H1 (cell line): ENCODE results near the gene STX10. TPM values are rescaled to one million over a fixed set of nuclear protein-coding genes. Genes with fewer than 3 reads are reported as not detected.
A peak's percentile ranks its signal among the peaks of the same experiment; 100 is the strongest.

Experiments used
- CTCF ChIA-PET: fragments of 300-600 bp; sonication (Branson Sonifier 250); formaldehyde crosslinking; loops from one replicate; lab custom pipeline; 2021; ENCODE audit not compliant: partially characterized antibody; lab: Charles Lee
- POLR2A ChIA-PET: fragments of 300-600 bp; sonication (Branson Sonifier 250); formaldehyde crosslinking; loops from one replicate; lab custom pipeline; 2021; ENCODE audit warnings: inconsistent platforms; ENCODE audit not compliant: partially characterized antibody; lab: Charles Lee
- DNase-seq, 2 experiments: peaks; one replicate each; pipeline versions ENCODE4 v3.0.0 to v3.0.0-alpha.2; 2010 to 2022; ENCODE audit warnings: low spot score in 2 of 2, low read depth in 1 of 2, mixed read lengths in 1 of 2
- FAIRE-seq: peaks from 2 replicates; lab custom pipeline; 2011; peaks lifted over from hg19 to GRCh38; lab: Jason Lieb, UNC
- H2AFZ ChIP-seq: 2 replicates; pipeline ENCODE4 v1.8.1; 2012; ENCODE audit warnings: low read length, inconsistent platforms
- H2AK5ac ChIP-seq: 2 replicates; pipeline ENCODE4 v1.6.1; 2013; ENCODE audit warnings: low read depth, low read length
- H2BK120ac ChIP-seq: replicated peaks from 2 replicates; pipeline ENCODE3; 2013; ENCODE audit warnings: low read depth, low read length, inconsistent platforms
- H2BK12ac ChIP-seq: 2 replicates; pipeline ENCODE4 v1.6.1; 2013; ENCODE audit warnings: low read depth, low read length
- H2BK15ac ChIP-seq: 2 replicates; pipeline ENCODE4 v1.6.1; 2013; ENCODE audit warnings: low read length
- H2BK20ac ChIP-seq: 2 replicates; pipeline ENCODE4 v1.6.1; 2013; ENCODE audit warnings: low read length
- H2BK5ac ChIP-seq: 2 replicates; pipeline ENCODE4 v1.6.1; 2013; ENCODE audit warnings: low read depth, low read length
- H3K14ac ChIP-seq: 2 replicates; pipeline ENCODE4 v1.6.1; 2013; ENCODE audit warnings: inconsistent platforms; ENCODE audit not compliant: insufficient read length
- H3K18ac ChIP-seq: 2 replicates; pipeline ENCODE4 v1.6.1; 2013; ENCODE audit warnings: low read length; ENCODE audit errors: extremely low read depth
- H3K23ac ChIP-seq: 2 replicates; pipeline ENCODE4 v1.6.1; 2013; ENCODE audit warnings: inconsistent platforms; ENCODE audit not compliant: insufficient read length
- H3K23me2 ChIP-seq: 2 replicates; pipeline ENCODE4 v1.6.1; 2013; ENCODE audit warnings: low read depth, low read length
- H3K27ac ChIP-seq: 2 replicates; pipeline ENCODE4 v1.6.1; 2011; ENCODE audit warnings: low read depth, low read length, inconsistent platforms
- H3K27me3 ChIP-seq, 4 experiments: replicated peaks in 1 of 4; 1 replicate in 1 of 4; 2 replicates in 3 of 4; pipeline versions ENCODE4 v1.6.1 to v1.8.1; 2011 to 2013; ENCODE audit warnings: low read length in 3 of 4, mild to moderate bottlenecking in 3 of 4, inconsistent platforms in 2 of 4, mixed read lengths in 2 of 4, moderate library complexity in 1 of 4; ENCODE audit not compliant: control insufficient read depth in 3 of 4, insufficient read depth in 3 of 4; ENCODE audit errors: extremely low read depth in 1 of 4
- H3K36me3 ChIP-seq, 4 experiments: 2 replicates each; pipeline versions ENCODE4 v1.6.1 to v1.8.1; 2011 to 2013; ENCODE audit warnings: mild to moderate bottlenecking in 4 of 4, low read length in 3 of 4, moderate library complexity in 2 of 4, control low read depth in 1 of 4, inconsistent platforms in 1 of 4; ENCODE audit not compliant: insufficient read depth in 4 of 4, control insufficient read depth in 2 of 4
- H3K4ac ChIP-seq: replicated peaks from 2 replicates; pipeline ENCODE3; 2013; ENCODE audit warnings: low read length, low read depth, mixed read lengths, inconsistent platforms; ENCODE audit not compliant: insufficient read length
- H3K4me1 ChIP-seq, 4 experiments: replicated peaks in 1 of 4; 1 replicate in 1 of 4; 2 replicates in 3 of 4; pipeline versions ENCODE4 v1.6.1 to v1.8.1; 2011 to 2013; ENCODE audit warnings: low read length in 3 of 4, inconsistent platforms in 2 of 4, mixed read lengths in 1 of 4; ENCODE audit not compliant: insufficient read depth in 4 of 4, control insufficient read depth in 3 of 4
- H3K4me2 ChIP-seq, 2 experiments: 2 replicates each; pipeline versions ENCODE4 v1.6.1 to v1.8.1; 2011 to 2013; ENCODE audit warnings: low read depth in 2 of 2, low read length in 2 of 2, control low read depth in 1 of 2, inconsistent platforms in 1 of 2, mild to moderate bottlenecking in 1 of 2; ENCODE audit not compliant: insufficient read depth in 1 of 2
- H3K4me3 ChIP-seq, 4 experiments: fragments of 200-600, 300-600 bp in 1 of 4; sonication (generic), shearing (Covaris generic), sonication (Bioruptor Twin) in 1 of 4; 2 replicates each; pipeline versions ENCODE4 v1.5.1 to v1.8.1; 2011 to 2016; ENCODE audit warnings: low read length in 4 of 4, low read depth in 3 of 4, control low read depth in 2 of 4, inconsistent platforms in 2 of 4, mild to moderate bottlenecking in 2 of 4, mixed read lengths in 1 of 4, moderate library complexity in 1 of 4; ENCODE audit not compliant: insufficient read depth in 2 of 4; ENCODE audit errors: extremely low read depth in 1 of 4
- H3K56ac ChIP-seq: replicated peaks from 2 replicates; pipeline ENCODE3; 2013; ENCODE audit warnings: low read depth, mild to moderate bottlenecking, mixed read lengths, low read length, inconsistent platforms; ENCODE audit not compliant: insufficient read length
- H3K79me1 ChIP-seq: 2 replicates; pipeline ENCODE4 v1.6.1; 2013; ENCODE audit warnings: low read depth, low read length, control low read depth
- H3K79me2 ChIP-seq, 2 experiments: 2 replicates each; pipeline versions ENCODE4 v1.6.1 to v1.8.1; 2012 to 2013; ENCODE audit warnings: low read length in 2 of 2, mild to moderate bottlenecking in 2 of 2, inconsistent platforms in 1 of 2; ENCODE audit not compliant: insufficient read depth in 2 of 2, control insufficient read depth in 1 of 2
- H3K9ac ChIP-seq, 4 experiments: replicated peaks in 1 of 4; 1 replicate in 1 of 4; 2 replicates in 3 of 4; pipeline versions ENCODE4 v1.6.1 to v1.8.1; 2011 to 2013; ENCODE audit warnings: low read depth in 3 of 4, low read length in 3 of 4, control low read depth in 2 of 4, mild to moderate bottlenecking in 2 of 4, moderate library complexity in 2 of 4, inconsistent platforms in 1 of 4; ENCODE audit errors: extremely low read depth in 1 of 4
- H3K9me3 ChIP-seq, 2 experiments: 2 replicates each; pipeline versions ENCODE4 v1.6.1 to v1.8.1; 2012 to 2013; ENCODE audit warnings: mild to moderate bottlenecking in 2 of 2, moderate library complexity in 2 of 2, control low read depth in 1 of 2, inconsistent platforms in 1 of 2, low read depth in 1 of 2, low read length in 1 of 2, mixed read lengths in 1 of 2; ENCODE audit not compliant: insufficient read depth in 2 of 2
- H4K20me1 ChIP-seq, 2 experiments: replicated peaks in 1 of 2; 2 replicates each; pipeline versions ENCODE3 to v1.8.1; 2011 to 2013; ENCODE audit warnings: inconsistent platforms in 2 of 2, low read length in 2 of 2, mild to moderate bottlenecking in 1 of 2; ENCODE audit not compliant: insufficient read depth in 2 of 2, control insufficient read depth in 1 of 2
- H4K5ac ChIP-seq: 2 replicates; pipeline ENCODE4 v1.6.1; 2013; ENCODE audit warnings: low read length, low read depth, mixed read lengths, inconsistent platforms; ENCODE audit not compliant: insufficient read length
- H4K8ac ChIP-seq: 2 replicates; pipeline ENCODE4 v1.8.0; 2013; ENCODE audit warnings: mild to moderate bottlenecking, moderate library complexity, low read length, inconsistent platforms; ENCODE audit not compliant: insufficient read depth; ENCODE audit errors: extremely low read depth
- H4K91ac ChIP-seq: replicated peaks from 2 replicates; pipeline ENCODE3; 2013; ENCODE audit warnings: low read length, mixed read lengths, inconsistent platforms; ENCODE audit not compliant: insufficient read length
- KDM1A ChIP-seq: fragments of 200-600, 300-600 bp; sonication (generic); IDR thresholded peaks from 2 replicates; pipeline ENCODE4 v1.7.1; 2016; ENCODE audit warnings: mild to moderate bottlenecking, low read length, borderline replicate concordance
- WGBS, 2 experiments: shearing (Covaris generic) in 1 of 2; methylation state at CpG; one replicate each; pipeline versions ENCODE4 v1.1.6 to v1.1.7; 2013 to 2015; ENCODE audit warnings: low lambda C conversion rate in 2 of 2, mixed read lengths in 2 of 2, inconsistent platforms in 1 of 2, low coverage in 1 of 2, missing lambda C conversion rate in 1 of 2; ENCODE audit not compliant: insufficient replicate concordance in 2 of 2, insufficient coverage in 1 of 2, insufficient read length in 1 of 2; ENCODE audit errors: extremely low coverage in 1 of 2, missing lambda C conversion rate in 1 of 2; 5-methylcytosine and 5-hydroxymethylcytosine counted together
- polyA plus RNA-seq, 7 experiments: library from polyadenylated mRNA; depleted of rRNA in 3 of 7; stranded (reverse) in 5 of 7; unstranded in 2 of 7; fragments of >200 nt in 5 of 7; fragments of 200-250 nt in 2 of 7; gene quantifications; 1 replicate in 5 of 7; 2 replicates in 1 of 7; 4 replicates in 1 of 7; pipeline versions ENCODE4 v1.2.1 to v1.2.3, GENCODE V29; 2011 to 2013; ENCODE audit warnings: missing spikeins in 2 of 7, mixed read lengths in 2 of 7
- total RNA-seq: library from RNA; stranded (reverse); fragmentation: NEBNext Ultra II Directional; extraction: Animal tissue kit (Norgen Biotek cat#: 25700); gene quantifications from 2 replicates; pipeline ENCODE4 v1.2.1, GENCODE V29; 2021
- TF ChIP-seq, protein P1 (sequence below): IDR thresholded peaks from 2 replicates; pipeline ENCODE4 v1.6.1; 2011; ENCODE audit warnings: low read depth, mild to moderate bottlenecking, low read length; ENCODE audit not compliant: insufficient read depth

The STX10 gene
- total and polyA plus RNA-seq, 2 of the 8 experiments (the other 6 are each of a cell fraction or from before 2014, with no cell fraction given), result 53.0 to 80.1 TPM

DNA sequence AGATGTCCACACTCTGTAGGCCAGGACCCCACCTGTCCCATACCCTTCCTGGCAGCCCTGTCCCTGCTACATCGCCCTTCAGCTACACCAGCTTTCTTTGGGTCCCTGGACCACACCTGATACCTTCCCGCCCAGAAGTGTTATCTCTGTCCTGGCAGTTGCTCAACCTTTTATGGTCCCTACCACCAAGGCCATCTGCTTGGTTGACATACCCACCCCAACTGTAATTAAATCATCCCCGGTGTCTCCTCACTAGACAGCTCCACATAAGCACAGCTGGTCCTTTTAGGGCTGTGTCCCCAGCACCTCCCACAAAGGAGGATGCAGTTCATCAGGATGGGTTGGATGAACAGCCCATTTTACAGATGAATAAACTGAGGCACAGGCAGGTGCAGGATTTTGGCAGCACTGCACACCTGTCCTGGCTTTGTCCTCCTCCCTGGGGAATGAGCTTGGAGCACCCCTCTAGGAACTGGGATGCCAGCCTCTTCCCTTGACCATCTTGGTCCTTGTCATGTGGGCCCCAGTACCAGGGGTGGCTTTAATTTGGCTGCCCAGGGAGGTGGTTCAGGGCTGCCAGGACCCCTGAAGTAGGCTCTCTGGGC is 19.2 kb downstream of the STX10 start:
- H4K8ac ChIP-seq, result no peak overlapping the region
- peaks cover 35% of the 10 kb centered on the region for H3K79me1 ChIP-seq
- H2BK5ac ChIP-seq, result no peak overlapping the region
- no peak overlapping the region for H3K4me2 ChIP-seq
- DNase-seq (no peak), FAIRE-seq (no peak)
- H3K79me2 ChIP-seq, result peaks cover 22 to 88% of the 10 kb centered on the region in 2 experiments
- H3K4ac ChIP-seq, result no peak overlapping the region
- no peak overlapping the region for H2BK20ac ChIP-seq
- ChIA-PET CTCF (interaction anchor here (0.6 to 3.2 kb wide), 7 partner anchors 11 to 1694 kb away, joined by 3 to 8 read pairs (median 3); no protein-coding TSS in a partner anchor), POLR2A (interaction anchor here (1.0 to 14.8 kb wide), 9 partner anchors 11 to 178 kb away, joined by 3 to 228 read pairs (median 5); partner anchors contain the start of genes IER2, NACC1, STX10 and TRMT1)
- no peak overlapping the region for H3K14ac ChIP-seq
- no peak overlapping the region for H4K5ac ChIP-seq
- no peak overlapping the region for H2BK12ac ChIP-seq
- H2AFZ ChIP-seq, result no peak overlapping the region
- WGBS, 2 experiments, result 89% methylated on average over 3 of the region's 3 CpGs; no CpG with 5 or more reads in 1 of the 2 experiments
- TF ChIP-seq, protein P1, sequence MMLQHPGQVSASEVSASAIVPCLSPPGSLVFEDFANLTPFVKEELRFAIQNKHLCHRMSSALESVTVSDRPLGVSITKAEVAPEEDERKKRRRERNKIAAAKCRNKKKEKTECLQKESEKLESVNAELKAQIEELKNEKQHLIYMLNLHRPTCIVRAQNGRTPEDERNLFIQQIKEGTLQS, result no peak
- 0 out of 2 replicates have a peak, but pooled peaks have one; percentile 27 for TF ChIP-seq KDM1A
- no peak overlapping the region for H4K91ac ChIP-seq
- H3K56ac ChIP-seq, result no peak overlapping the region
- H3K4me3 ChIP-seq, result no peak overlapping the region
- H2BK120ac ChIP-seq, result no peak overlapping the region
- no peaks in the 10 kb centered on the region for H3K23me2 ChIP-seq
- H2BK15ac ChIP-seq, result no peak overlapping the region
- H2AK5ac ChIP-seq, result no peak overlapping the region
- H3K9ac ChIP-seq, result no peak overlapping the region
- H3K27ac ChIP-seq, result no peak overlapping the region
- peaks cover 0 to 26% (median 16%) of the 10 kb centered on the region in 4 experiments for H3K36me3 ChIP-seq
- no peaks in the 10 kb centered on the region for H3K4me1 ChIP-seq
- no peak overlapping the region for H3K23ac ChIP-seq
- H3K18ac ChIP-seq, result no peak overlapping the region
- no peaks in the 10 kb centered on the region for H3K9me3 ChIP-seq
- H3K27me3 ChIP-seq, result no peaks in the 10 kb centered on the region
- H4K20me1 ChIP-seq, result peaks cover 44 to 63% of the 10 kb centered on the region in 2 experiments
